IPS DF 19.7 (cell line): Measurements from ENCODE around the gene ENTR1.
"Not testable (repeated sequence)": the region's sequence is repeated elsewhere in the genome, so short reads cannot be mapped to it uniquely, and the experiment has no call there.

ENCODE experiments used
- DNase-seq: peaks from one replicate; pipeline ENCODE4 v3.0.0-alpha.2; 2013; ENCODE audit warnings: low read depth, low spot score

The ENTR1 gene

DNA sequence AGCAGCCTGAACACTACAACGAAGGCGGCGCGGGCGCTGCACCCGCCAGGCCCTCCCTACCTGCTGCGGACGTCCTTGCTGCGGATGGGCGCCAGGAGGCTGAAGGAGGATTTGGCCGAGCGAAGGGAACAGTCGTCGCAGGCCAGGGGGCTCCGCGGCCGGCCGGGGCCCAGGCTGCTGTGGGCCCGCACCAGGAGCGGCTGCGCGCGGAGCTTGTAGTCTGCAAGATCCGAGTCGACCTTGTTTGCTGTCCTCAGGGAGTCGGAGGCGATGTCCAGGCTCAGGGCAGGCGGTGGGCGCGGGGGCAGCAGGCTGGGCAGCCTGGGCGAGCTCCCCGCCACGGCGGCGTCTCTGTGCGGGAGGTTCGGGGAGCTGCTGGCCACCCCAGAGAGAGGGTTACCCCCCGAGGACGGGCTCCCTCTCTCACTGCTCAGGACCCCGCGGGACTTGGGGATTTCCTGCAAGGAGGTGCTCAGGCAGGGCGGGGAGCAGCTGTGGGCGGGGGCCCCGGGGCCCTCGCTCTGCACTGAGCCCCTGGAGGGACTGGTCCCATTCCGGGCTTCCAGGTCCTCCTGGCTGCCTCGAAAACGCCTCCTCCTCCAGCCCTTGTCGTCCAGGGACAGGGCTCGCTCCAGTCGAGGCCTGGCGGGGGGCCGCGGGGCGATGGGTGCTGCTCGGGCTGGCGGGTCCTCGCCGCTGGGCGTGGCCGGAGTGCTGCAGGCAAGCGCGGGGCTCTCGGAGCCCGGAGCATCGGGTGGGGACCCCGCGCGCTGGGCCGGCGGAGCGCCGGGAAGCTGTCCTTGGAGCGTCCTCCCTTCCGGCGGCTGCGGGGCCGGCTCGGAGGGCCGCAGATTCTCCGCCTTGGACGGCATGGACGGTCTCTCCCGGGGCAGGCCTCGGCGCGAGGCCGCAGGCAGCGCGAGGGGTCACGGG, 28.4 kb upstream of the ENTR1 start:
- DNase-seq = no peak

DNA sequence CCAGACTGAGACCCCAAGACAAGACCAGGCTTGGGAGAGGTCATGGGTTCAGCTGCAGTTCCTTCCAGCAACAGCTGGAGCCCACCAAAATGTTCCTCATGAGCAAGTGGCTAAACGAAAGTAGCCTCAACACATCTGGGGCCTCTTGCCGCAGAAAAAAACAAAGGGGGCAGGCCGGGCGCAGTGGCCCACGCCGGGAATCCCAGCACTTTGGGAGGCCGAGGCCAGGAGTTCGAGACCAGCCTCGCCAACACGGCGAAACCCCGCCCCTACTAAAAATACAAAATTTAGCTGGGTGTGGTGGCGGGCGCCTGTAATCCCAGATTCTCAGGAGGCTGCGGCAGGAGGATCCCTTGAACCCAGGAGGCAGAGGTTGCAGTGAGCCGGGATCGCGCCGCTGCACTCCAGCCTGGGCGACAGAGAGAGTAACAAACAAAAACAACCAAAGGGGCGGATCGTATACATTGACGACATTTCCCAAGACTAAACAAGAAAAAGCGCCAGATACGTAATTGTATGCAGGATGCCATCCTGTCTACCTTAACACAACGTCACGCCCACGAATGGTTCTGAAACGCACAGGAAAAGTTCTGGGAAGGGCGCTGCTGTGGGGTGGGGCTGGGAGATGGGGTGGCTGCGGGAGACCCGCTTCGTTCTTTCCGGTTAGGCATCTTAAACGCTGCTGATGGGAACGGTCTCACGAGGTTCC, 27.6 kb upstream of the ENTR1 start:
- DNase-seq = no peak

DNA sequence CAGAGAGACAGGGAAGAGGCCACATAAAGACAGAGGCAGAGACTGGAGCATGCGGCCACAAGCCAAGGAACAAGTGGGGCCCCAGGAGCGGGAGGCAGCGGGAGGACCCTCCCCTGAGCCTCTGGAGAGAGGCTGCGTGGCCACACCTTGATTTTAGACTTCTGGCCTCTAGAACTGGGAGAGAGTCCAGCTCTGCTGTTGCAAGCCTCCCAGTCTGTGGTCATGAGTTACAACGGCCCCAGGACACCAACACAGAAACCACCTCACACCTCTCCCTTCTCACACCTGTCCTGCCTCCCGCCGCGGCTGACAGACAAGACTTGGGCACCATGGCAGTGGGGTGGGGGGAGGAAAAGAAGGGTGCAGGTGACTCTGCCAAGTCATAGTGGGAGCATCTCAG, 27.0 kb upstream of the ENTR1 start:
- no peak for DNase-seq

DNA sequence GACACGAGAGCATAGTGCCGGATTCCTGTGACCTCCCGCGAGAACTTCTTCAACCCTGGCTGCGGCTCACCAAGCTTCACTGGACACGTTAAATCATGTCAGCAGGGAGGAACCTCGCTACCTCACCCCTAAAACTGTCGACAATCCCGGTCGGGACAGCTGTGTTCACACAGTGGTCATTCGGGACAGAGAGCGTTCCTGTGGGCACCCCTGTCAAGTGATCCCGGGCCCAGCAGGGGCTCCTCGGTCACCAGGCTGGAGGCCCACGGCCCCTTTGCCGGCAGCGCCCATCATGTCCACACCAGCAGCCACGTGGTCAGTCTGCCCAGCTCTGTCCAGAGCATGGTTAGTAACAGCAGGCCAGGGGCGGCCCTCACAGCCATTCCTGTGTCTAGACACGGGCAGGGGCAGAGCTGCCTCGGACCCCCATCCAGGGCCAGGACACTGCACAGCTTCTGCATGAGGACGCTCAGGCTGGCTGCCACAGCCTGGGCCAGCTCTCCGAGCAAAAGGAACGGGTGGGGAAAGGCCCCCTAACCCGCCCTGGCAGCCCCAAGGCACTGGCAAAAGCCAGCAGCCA, 25.7 kb upstream of the ENTR1 start:
- DNase-seq = no peak

DNA sequence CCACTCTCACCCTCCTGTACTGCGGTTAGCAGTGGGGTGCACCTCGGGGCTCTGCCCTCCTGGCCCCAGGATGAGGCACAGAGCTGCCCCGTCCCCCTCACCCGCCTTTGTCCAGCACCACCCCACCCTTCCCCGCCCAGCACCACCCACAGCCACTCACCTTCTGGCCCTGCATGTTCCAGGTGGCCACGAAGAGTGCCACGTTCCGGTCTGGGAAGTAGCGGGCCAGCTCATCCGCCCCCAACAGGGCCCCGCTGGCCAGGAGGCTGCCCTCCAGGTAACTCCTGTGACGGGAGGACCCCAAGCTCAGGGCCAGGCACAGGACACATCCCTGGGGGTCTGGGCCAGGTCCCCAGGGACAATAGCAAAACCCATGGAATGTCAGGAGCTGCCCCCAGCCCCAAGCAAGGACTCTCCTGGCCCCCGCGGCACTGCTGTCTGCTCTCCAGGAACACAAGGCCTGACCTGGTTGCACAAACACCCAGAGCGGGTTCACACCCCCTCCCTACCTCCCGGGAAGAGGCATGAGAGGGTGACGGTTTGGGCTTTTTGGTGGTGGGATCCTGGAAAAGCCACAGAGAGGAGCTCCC, 24.3 kb upstream of the ENTR1 start:
- no peak for DNase-seq

DNA sequence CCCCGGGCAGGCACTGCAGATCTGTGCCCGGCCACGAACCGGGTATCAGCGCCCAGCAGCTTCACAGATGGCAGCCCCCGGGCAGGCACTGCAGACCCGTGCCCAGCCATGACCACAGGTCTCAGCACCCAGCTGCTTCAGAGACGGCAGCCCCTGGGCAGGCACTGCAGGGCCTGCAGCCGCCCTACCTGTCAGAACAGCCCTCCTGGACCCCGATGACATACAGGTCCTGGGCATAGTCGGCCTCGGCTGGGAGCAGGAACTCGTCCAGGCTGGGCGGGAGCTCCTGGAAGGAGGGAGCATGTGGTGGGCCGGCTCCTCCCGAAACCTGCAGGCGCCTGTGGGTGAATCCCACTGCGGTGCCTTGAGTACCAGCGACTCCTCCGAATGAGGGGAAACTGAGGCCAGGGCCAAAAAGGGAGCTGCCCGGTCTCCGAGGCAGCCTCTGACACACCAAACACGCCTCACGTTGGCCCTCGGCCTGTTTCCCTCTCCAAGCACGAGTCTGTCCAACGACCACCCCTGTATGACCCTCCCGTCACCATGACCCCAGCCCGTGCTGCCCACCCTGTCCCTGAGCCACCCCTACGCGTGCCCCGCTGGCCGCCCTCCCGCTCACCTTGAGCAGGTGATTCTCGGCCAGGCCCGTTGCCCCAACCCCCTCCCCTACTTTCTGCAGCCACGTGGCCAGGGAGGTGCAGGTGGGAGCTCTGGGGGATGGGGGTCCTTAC, 23.6 kb upstream of the ENTR1 start:
- DNase-seq = no peak

DNA sequence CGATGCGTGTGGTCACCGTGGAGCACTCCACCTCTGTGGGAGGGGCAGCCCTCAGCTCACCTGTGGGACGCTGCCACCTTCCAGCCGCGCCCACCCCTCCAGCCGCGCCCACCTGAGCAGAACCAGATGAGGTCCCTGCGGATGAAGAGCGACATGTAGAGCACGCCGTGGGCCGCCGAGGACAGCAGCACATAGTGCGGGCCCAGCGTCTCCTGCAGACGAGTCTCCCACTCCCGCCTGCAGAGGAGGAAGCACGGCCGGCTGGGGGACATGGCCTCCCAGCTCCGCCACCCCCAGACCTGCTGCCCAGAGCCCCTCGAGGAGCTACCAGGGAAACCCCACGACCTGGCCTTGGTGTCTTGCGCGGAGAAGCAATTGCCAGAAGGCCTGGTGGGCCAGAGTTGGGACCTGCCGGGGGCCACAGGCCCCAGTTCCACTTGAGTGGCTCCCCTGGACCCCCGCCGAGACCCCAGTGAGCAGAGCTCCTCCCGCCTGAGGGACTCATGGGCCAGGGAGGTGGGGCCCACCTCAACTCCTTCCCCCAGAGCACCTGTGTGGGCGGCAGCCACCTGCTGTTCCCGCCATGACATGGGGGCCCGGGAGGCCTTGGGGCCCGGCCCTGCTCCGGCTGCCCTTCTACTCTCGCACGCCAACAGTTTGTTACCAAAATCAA, 22.8 kb upstream of the ENTR1 start:
- DNase-seq = no peak

DNA sequence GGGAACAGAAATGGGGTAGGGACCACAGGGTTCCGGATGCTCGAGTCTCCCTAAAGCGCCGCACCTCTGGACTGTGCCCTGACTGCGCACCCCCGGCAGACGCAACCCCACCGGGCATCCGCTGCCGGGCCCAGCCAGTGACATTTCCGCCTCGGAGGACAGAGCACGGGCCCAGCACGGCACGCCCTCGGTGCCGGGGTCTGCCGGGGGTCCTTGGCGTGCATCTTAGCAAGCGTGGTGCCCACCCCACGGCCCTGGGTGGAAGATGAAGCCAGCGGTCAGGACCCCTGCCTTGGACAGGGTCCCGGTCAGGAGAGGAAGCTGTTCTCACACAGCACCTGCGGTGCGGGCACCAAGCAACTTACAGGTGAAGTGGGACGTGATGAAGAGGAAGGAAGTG, 22.2 kb upstream of the ENTR1 start:
- no peak for DNase-seq

DNA sequence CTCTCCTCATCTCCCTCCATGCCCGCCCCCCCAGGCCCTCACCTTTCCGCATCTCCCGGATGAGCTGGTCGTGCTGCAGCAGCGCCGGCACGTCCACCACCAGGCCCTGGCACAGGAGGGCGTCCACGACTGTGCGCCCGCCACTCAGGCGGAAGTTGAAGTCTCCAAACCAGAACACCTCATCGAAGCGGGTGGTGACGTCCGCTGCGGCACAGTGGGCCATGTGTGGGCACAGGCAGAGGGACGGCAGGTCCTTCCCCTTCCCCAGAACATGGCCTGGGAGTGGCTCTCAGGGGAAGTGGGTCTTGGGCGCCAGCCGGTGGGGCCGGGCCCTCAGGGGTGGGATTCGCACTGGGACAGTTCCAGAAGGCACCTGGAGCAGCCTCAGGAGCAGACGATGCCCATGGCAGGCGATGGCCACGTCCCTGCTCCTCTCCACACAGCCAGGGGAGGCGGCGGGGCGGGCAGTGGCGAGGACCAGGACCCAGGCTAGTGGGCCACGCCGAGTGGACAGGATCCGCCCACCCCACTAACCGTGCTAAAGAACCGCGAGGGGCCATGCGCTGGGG, 21.5 kb upstream of the ENTR1 start:
- no peak for DNase-seq

DNA sequence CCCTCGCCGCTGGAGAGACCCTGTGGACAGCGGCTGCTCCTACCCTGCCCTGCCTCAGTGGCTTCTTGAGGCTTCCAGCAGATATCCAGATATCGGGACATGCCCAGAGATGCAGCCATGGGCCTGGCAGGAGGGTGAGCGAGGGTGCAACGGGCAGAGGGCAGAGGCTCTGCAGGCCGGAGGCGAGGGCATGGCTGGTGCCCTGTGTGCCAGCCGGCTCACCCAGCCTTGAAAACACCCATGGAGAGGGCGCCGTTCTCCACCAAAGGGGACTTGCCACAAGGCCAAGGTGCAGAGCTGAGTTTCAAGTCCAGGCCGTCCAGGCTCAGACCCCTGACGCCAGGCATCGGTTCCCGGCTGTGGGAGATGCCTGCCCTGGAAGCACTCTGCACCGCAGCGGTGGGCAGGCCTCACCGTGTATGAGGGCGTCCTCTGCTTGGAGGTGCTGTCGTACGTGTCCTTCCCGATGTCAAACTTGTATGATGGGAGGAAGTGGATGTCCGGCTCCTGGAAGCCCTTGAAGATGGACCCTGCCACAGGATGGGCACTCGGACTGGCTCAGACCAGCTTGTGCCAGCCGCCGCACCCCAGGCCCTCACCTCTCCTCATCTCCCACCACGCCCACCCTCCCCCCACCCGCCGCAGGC, 20.3 kb upstream of the ENTR1 start:
- no peak for DNase-seq

DNA sequence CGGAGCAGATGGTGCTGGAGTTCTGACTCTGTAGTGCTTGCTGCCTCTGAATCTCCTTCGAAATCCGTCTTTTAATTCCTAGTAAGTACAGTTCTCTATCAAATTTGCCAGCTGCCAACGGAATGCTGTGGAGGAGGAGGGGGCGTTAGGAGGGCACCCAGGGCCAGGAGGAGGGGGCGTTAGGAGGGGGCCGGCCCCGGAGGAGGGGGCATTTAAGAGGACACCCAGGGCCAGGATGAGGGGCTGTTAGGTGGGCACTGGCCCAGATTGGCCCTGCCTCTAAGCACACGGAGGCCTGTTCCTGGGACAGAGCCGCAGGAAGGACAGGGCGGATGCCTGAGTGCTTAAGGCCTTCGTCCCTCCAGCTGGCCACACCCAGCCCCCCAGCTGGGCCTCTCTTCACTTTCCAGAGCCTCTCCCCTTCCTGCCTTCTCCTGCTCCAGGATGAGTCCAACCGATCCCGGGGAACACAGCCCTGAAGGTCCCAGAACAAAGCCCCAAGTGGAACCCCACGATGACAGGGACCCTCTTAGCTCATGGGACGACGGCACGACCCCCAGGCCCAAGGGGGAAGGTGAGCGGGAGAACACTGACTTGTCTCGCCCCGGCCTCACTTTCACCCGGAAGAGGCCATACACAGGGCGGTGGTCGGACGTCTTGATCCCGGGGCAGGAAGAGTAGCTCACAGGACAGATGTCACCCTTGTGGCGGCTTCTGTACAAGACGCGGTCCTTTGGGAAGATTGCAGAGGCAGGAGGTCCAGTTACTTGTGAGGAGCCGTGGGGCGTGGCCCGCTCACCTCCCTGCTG, 19.5 kb upstream of the ENTR1 start:
- DNase-seq = no peak

DNA sequence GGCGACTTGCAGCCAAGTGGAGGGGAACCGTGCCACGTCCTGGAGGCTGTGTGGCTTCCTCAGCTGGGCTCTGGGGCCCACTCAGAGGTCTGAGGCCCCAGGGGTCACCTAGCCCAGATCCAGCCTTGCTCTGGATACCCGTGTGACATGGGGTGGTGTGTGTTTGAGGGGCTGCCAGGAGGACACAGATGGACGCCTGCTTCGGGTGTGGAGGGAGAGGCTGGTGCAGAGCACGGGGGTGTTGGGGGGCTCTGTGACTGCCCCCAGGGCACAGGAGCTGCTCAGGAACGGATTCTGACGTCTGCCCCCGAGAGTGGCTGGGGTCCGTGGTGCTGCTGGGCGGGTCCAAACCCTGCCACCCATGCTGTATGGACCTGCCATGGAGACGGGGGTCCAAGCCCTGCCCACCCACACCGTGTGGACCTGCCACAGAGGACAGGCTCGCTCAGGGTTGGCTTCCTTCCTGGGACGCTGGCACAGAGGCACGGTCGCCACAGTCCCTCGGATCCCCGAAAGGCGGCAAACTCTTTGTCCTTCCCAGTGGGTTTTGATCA, 18.7 kb upstream of the ENTR1 start:
- DNase-seq = no peak

DNA sequence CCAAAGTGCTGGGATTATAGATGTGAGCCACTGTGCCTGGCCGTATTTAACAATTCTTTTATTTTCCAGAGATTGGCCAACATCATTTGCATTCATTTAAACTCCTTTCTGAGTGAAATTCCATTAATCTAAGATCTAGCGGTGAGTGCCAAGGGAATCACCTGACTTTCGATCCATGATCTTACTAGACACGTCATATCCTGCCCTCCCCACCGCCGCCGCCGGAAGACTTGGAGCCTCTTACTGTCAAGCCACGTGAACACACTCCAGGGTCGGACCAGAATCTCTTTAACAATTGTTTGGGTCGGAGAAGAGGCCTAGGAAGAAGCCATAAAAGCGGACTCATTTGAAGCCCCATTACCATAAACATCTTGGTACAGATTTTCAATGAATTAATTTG, 16.4 kb upstream of the ENTR1 start:
- no peak for DNase-seq

DNA sequence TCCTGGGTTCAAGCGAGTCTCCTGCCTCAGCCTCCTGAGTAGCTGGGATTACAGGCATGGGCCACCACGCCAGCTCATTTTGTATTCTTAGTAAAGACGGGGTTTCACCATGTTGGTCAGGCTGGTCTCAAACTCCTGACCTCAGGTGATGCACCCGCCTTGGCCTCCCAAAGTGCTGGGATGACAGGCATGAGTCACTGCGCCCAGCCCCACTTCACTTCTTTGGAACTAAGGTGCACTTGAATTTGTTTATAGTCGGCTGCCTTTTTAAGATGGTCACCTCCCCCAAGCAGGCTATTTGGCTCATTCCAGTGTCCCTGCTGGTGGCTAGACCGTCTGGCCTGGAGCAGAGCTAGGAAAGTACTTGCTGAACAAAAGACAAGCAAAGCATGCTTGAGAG, 15.0 kb upstream of the ENTR1 start:
- DNase-seq = not testable (repeated sequence)

DNA sequence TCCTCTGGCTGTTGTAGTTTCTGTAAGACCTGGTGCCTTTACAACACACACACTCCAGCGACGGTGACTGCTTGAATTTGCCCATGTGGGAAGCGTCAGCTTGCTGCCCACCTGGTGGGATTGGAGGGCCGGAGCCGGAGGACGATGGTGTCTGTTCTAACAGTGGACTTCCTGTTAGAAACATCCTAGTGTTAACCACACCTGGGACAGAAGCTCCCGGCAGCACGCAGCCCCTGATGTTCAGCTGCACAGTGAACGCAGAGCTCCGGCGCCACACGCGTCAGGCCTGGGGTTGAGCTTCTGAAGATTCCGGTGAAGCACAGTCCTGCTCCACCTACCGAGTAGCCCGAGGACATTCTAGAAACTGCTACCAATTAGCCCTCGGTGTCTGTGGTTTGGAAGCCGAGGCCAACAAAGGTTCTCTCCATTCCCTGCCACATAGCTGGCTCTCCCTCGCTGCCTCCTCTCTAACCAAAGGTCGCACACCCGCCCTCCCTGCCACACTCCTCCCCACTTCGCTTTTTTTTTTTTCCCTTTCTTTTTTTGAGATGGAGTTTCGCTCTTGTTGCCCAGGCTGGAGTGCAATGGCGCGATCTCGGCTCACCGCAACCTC, 14.4 kb upstream of the ENTR1 start:
- DNase-seq = no peak

DNA sequence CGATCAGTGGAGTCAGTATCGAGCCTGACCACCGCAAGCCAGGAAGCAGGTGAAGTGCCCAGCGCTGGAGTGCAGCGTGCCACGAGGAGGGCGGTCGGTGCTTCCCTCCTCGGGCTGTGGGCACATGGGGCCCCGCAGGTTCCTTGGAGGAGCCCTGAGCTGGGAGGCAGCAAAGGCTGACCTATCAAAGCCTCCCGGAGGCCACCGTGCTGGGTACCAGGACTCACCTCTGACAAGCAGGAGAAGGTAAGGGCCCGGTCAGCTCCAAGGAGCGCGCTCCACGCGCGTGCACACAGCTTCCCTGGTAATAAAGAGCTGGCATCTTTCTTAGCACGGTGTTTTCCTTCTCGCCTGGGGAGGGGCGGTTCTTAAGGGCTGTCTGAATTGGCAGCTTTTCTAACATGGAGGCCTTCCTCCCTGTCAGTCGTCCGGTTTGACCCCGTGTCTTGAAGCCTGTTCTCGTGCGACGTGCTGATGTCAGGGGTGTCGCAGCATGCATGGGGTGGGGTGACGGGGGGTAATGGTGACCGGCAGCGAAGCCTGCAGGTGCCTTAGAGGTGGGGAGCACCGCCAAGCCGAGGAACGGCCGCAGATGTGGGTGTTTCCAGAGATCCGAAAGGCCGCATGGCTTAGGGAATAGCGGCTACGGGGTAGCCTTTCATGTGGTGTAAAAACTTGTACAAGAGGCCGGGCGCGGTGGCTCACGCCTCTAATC, 13.2 kb upstream of the ENTR1 start:
- DNase-seq = no peak

DNA sequence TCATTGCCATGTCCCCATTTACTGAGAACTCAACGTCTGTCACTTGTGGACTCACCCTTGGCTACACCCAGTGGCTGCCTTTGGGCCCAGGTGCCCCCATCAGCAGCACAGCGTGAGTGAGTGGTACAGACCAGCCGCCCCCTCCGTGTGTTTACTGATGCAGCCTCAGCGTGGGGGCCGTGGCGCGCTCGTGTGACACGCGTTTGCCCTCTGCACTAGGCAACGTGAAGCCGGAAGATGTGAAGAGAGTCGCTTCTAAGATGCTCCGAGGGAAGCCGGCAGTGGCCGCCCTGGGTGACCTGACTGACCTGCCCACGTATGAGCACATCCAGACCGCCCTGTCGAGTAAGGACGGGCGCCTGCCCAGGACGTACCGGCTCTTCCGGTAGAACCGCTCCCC, 12.5 kb upstream of the ENTR1 start:
- no peak for DNase-seq

DNA sequence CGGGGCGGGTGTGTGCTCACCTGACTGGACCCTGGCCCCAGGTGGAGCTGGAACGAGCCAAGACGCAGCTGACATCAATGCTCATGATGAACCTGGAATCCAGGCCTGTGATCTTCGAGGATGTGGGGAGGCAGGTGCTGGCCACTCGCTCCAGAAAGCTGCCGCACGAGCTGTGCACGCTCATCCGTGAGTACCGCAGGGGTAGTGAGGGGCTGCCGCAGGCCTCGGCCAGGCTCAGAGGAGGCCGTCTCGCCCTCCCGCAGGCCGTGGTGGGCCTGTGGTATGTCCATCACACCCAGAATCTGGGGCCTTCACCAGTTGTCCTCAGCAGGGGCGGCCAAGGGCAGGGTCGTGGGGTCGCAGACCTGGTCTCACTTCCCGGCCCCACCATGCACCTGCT, 11.4 kb upstream of the ENTR1 start:
- DNase-seq = no peak
